Measurements from ENCODE around the gene SLC34A3.
A peak's percentile ranks its signal among the peaks of the same experiment; 100 is the strongest.

The SLC34A3 gene

DNA sequence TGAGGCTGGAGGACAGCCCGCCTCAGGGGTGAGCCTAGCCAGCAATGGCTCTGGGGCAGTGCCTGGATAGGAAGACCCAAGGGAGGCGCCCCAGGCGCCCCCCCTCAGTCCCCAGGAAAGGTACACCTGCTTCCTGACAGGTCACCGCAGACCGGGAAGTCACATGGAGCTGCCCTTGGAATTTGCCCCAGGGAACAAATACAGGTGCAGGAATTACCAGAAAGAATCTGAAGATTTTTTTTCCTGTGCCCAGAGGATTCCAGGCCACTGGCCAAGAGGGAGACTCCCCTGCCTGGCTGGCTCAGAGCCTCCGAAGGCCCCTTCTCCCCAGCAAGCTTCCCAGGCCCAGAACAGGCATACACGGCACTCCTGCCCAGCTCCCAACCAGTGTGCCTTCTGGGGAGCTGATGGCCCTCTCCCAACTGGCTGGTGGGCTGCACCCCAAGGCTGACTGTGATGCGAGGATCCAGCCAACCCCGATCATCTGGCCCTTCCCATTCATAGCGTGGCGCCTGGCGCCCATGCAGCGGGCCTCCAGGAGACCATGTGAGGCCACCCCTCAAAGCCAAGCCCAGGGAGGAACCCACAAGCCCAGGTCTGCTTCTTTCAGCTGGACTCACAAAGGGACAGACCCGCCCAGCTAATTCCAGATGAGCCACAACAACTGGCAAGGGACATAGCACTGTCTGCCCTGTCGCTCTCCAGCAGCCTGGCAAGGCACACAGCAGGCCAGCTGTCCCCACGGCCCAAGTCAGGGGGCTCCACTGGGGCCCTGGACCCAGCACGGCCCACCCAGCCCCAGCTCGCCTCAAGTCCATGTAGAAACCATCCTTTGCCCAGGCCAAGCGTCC, 32.4 kb upstream of the SLC34A3 start:
- DNase-seq, result no peak

DNA sequence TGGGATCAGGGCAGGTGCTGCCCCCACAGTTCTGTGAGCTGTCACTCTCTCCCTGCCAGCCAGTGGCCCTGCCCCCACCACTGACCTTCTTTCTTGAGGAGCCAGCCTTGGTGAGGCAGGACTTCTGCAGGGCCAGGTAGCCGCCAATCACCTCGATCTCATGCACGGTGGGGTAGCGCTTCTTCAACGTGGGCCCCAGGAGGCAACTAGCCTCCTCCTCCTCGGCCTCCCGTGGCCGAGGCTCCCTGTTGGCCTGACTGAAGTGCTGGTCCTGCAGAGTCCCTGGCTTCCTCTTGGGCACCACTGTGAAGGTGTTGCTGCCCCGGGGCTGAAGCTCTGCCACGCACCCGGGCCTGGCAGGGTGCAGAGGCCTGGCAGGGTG, 31.8 kb upstream of the SLC34A3 start:
- DNase-seq, result no peak

DNA sequence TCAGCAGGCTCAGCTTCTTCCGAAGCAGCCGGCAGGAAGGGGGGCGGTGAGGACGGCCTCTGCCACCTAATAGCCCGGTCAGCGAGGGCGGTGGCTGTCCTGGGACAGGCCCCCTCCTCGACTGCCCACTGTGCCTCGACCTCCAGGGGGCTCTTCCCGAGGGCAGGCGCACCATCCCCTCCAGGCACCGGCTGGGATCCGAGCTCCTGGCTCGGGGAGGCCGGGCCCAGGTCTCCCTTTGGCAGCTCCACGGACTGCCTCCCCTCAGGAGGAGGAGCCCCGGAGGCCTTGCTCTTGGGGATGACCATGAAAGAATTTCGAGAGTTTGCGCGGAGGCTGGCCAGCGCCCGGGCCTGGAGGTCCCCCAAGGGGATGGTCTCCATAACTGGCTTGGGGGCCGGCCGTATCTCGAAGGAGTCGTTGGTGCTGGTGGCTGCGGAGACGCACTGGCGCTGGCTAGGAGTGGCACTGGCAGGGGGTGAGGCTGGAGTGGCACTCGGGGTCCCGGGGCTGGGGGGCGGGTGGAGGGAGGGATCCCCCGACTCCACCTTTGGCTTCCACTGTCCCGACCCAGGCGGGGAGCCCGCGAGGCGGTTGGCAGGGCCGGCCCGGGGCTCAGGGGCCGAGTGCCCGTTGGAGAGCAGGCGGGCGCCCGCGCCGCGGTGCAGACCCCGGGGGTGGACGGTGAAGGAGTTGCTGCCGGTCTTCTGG, 31.1 kb upstream of the SLC34A3 start:
- DNase-seq, result no peak

DNA sequence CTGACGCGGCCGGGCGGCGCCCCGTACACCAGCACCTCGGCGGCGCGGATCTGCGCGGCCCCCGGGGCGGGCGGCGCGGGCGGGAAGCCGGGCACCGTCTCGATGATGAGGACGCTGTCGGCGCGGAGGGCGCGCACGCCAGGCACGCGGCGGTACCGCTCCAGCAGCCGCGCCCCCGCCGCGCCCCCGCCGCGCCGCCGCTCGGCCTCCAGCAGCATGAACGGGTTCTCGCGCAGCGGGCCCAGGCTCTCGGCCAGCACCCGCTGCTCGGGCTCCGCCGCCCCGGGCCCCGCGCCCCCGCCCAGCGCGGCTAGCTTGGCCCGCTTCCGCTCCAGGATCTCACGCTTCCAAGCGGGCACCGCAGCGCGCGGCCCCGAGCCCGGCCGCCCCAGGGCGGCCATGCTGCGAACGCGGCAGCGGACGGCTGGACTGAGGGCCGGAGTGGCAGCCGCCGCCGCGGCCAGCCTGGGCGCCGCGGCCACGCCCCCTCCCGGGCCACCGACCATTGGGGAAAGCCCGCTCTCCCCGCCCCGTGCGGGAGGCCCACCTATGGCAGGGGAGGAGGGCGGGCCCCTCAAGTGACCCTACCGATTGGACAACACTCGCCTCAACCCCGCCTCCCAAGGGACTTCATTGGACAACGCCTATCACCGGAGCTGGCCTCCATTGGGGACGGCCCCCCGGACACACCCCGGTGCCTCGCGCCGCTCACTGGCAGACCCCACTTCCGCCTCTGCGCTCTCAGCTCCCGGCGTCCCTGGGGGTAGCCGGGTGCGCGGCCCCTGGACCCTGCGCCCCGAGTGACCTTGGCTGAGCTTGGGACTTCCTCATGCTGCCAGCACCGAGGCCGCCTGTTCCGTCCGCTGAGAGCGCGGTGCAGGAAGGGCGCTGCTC, 30.1 kb upstream of the SLC34A3 start, which contains the start of gene TPRN:
TPRN (minus strand) TSS at position 431 of the 894 bp plus-strand sequence; CDS start at position 401, 30 bp downstream.
- DNase-seq, result peak; percentile 92

DNA sequence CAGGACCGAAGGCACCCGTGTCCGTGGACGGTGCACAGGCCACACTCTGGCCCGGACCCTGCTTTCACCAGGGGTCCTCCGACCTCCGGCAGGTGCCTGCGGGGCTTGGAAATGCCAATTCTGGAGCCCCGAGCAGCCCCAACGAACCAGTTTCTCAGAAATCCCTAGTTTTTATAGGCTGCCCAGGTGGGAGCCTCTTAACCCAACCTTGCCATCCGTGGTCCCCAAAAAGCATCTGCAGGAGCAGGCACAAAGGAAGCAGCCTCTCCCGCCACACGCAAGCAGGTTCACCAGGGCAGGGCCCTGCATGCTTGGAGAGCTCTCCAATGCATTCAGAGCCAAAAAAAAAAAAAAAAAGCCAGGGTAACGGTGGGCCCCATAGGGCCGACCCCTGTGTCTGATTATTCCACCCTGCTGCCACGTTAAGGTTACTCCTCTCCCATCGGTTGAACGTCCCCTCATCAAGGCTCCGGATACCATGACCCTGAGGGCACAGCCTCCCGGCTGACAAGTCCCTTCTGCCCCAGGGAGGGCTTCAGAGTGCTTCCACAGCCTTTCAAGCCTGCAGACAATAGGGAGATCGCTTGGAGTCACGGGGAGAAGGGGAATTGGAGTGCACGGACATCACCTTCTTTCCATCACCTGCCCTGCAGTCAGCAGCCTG, 29.4 kb upstream of the SLC34A3 start:
- DNase-seq, result no peak

DNA sequence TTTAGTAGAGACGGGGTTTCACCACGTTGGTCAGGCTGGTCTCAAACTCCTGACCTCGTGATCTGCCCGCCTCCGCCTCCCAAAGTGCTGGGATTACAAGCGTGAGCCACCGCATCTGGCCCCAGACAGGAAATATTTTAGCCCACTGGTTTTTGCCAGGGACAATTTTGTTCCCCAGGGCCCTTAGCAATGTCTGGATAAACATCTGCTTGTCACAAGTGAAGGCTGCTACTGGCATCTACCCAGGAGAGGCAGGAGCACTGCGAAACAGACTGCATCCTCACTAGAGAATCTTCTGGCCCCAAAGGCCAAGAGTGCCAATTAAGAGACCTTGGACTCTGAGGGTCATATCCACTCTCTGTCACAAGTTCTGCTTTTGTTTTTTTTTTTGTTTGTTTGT, 27.7 kb upstream of the SLC34A3 start:
- DNase-seq, result no peak

DNA sequence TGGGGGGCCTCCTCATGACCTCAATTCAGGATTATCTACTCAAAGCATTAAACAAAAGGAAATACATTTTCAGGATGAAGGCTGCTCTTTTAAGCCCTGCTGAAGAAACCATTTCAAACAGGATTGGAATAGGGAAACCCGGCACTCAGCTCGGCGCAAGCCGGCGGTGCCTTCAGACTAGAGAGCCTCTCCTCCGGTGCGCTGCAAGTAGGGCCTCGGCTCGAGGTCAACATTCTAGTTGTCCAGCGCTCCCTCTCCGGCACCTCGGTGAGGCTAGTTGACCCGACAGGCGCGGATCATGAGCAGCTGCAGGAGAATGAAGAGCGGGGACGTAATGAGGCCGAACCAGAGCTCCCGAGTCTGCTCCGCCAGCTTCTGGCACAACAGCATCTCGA, 26.0 kb upstream of the SLC34A3 start:
- no peak for DNase-seq

DNA sequence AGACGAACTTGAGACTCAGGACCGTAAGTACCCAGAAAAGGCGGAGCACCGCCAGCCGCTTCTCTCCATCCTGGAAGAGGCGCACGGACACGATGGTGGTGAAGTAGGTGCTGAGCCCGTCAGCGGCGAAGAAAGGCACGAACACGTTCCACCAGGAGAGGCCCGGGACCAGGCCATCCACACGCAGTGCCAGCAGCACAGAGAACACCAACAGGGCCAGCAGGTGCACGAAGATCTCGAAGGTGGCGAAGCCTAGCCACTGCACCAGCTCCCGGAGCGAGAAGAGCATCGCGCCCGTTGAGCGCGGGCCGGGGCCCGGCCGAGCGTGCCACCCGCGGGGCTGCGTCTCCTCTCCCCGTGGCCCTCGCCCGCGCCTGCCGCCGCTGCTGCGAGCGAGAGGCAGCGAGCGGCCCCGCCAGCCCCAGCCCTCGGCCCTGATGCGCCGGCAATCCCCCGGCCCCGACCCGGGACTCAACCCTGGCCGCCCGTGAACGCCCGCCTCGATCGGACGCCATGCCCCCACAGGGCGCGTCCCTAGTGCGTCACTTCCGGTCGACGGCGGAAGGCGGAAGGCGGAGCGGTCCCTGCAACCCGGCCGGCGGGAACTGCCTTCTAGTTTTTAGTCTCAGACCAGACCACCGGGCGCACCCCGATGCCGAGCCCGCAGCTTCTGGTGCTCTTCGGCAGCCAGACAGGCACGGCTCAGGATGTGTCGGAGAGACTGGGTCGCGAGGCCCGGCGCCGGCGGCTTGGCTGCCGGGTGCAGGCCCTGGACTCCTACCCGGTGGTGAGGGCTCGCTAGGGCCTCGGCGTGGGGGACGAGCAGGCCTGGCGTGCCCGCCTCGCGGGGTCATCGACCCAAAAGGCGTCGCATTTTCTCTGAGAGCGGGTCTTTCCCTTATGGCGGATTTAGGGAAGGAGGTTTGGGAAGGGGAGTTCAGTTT, 25.3 kb upstream of the SLC34A3 start, which contains the start of the genes NDOR1 and TMEM203:
NDOR1 (plus strand) TSS at position 575 of the 944 bp plus-strand sequence; CDS start at position 653, 78 bp downstream.
TMEM203 (minus strand) TSS at position 523 of the 944 bp plus-strand sequence; CDS start at position 289, 234 bp downstream.
- DNase-seq, result peak; percentile 54

DNA sequence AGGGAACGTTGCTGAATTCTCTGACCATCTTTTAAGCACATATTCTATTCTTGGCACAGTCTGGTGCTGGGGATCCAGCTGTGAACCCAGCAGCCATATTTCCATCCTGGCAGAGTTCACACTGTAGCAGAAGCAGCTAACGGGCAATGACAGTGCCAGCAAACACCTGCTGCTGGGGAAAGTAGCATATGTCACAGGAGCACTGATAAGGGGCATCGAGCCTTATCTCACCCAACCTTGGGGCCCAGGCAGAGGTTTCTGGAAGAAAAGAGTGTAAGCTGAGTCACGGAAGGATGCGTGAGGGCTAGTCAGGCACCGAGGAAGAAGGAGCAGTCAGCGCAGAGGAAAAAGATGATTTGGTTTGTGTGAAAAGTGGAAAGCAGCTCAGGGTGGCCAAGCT, 24.1 kb upstream of the SLC34A3 start:
- no peak for DNase-seq

DNA sequence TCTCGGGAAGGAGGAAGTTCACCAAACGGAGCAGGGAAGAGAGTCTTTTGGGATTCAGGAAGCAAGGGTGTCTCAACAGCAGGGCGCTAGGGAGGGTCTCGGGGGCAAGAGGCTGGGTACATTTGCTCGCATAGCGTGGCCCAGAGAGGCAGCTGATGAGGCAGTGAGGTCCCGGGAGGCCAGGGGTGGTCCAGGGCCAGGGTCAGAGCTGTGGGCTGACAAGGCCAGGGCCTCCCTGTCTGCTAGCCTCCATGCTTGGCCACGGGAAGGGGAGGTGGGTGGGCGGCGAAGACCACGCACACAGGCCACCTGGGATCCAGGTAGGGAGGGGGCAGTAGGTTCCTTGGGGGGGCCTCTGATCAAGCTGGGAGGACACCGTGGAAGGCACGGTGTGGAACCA, 19.2 kb upstream of the SLC34A3 start:
- DNase-seq, result no peak

DNA sequence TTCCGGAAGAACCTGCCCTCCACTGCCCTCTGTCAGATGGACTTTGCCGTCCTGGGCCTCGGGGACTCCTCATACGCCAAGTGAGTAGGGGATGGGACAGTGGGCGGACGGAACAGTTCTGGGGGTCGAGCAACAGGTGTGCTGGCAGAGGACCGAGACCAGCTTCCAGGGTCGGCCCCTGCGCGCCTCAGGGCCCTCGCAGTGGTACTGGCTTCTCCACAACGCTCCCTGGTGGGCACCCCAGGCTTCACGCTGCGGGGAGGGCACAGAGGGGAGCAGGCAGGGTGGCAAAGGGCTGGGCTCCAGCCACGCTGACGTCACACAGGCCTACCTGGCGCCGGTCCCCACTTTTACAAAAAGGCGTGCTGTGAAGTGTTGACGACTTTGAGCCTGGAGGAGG, 18.2 kb upstream of the SLC34A3 start:
- no peak for DNase-seq

DNA sequence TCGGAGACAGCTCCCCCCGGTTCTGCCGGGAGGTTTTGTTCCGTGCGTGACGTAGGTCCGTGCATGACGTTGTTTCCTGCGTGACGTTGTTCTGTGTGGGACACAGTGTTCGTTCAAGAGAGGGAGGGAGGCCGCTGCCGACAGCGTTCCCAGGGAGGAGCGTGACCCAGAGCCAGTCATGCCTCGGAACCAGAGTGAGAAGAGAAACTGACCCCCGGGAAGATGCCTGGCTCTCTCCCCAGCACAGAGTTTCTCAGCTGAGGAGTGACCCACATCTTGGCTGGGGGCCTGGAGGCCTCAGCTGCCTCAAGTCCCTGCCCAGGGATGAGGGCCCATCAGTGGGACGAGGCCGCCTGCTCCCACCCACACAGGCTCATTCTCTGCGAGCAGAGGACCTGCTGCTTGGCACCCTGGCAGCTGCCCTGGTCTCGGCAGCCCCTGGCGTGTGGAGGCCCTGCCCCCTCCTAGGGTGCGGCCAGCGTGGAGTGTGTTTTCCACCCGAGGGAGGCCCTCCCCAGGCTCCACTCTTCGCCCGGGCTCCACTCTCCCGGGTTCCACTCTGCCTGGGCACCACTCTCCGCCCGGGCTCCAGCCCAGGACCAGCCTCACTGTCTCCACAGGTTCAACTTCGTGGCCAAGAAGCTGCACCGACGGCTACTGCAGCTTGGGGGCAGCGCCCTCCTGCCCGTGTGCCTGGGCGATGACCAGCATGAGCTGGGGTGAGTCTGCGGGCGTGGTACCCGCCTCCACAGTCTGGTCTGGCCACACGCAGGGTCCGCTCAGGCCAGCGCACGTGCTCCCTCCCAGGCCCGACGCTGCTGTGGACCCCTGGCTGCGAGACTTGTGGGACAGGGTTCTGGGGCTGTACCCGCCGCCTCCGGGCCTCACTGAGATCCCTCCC, 17.3 kb upstream of the SLC34A3 start:
- no peak for DNase-seq

DNA sequence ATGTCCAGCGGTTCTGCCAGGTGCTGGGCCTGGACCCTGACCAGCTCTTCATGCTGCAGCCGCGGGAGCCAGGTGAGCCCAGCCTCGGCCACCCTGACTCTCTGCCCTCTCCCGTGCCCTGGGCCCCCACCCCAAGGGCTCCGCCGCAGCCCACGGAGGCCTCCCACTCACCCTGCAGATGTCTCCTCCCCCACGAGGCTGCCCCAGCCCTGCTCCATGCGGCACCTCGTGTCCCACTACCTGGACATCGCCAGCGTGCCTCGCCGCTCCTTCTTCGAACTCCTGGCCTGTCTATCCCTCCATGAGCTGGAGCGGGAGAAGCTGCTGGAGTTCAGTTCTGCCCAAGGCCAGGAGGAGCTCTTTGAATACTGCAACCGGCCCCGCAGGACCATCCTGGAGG, 16.1 kb upstream of the SLC34A3 start:
- DNase-seq, result no peak

DNA sequence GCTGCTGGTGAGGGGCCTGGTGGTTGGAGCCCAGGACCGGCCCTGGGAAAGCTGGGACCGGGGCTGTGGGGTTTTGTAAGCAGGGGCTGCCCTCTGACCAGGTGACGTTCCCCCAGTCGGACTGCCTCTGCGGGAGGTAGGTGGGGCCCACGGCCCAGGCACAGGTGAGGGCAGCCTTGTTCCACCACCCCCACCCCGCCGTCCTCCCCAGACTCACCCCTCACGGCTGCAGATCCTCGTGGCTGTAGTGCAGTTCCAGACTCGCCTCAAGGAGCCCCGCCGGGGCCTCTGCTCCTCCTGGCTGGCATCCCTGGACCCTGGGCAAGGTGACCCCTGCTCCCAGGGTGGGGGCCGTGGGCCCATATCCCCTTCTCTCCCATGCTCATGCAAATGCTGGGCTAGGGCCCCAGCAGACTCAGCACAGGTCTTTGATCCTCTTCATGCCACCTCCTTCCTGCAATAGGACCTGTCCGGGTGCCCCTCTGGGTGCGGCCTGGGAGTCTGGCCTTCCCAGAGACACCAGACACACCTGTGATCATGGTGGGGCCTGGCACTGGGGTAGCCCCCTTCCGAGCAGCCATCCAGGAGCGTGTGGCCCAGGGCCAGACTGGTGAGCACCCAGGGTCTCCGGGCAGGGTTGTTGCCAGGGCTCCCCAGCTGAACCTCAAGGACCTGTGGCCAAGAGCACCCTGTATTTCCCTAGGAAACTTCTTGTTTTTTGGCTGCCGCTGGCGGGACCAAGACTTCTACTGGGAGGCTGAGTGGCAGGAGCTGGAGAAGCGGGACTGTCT, 15.3 kb upstream of the SLC34A3 start:
- DNase-seq, result no peak

DNA sequence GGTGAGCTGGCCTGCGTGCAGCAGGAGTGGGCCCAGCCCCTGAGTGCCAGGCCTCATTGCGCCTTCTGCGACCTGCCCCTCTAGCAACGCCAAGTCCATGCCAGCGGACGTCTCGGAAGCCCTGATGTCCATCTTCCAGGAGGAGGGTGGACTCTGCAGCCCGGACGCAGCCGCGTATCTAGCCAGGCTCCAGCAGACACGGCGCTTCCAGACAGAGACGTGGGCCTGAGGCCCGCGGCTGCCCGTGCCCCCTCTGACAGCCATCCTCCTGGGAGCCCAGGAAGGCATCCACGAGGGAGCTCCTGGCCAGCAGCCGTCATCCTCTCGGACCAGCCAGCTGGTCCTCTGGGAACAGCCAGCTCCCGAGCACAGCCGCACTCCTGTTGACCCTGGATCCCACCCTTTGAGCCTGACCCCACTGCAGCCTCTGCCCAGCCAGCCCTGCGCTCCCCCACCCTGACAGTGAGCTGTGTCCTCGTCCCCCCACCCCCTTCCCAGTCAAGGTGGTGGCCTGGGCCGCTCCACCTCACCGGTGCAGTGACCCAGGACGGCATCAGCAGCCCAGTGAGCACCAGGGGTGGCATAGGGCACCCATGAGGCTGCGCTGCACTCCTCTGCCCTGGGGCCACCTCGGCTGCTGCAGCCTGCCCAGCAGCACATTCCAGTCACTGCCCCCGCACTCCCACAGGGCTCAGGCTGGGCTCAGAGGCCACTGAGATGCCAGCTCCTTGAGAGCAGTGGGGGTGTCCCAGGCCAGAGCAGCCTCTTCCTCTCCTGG, 14.3 kb upstream of the SLC34A3 start:
- no peak for DNase-seq

DNA sequence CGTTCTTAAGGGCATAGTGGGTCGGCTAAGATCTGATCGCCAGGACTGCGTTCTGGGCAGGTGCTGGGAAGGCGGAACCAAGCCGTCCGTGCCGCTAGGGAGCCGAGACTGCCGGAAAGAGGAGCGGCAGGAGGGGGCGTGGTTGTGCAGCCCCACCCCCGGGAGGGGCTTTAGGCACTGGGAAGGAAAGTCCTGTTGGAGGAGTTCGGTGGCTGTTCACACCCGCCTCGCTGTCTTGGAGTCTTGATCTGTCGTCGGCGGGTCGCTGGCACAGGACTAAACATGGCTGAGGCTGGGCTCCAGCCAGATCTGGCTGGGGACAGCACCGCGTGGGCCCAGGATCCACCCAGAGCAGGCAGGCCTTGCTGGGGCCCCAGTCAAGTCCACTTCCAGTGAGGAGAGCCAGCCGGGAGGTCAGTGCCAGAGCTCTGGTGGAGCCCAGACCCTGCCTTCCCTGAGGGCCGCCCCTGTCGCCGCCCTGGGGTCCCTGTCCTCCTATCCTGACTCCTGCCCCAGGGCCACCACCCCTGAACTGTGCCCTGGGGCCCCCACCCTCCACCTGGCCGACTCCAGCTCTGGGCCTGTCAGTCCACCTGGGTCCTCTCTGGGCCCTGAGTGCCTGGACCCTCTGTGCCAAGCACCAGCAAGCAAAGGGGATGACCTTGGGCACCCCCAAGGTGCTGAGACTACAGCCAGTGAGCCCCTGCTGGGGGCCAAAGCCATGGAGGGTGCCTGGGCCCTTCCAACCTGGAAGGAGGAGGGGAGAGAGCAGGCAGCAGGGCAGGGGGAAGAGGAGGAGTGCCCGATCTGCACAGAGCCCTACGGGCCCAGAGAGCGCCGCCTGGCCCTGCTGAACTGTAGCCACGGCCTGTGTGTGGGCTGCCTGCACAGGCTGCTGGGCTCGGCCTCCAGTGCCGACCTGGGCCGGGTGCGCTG, 13.2 kb upstream of the SLC34A3 start:
- DNase-seq, result peak; percentile 77

DNA sequence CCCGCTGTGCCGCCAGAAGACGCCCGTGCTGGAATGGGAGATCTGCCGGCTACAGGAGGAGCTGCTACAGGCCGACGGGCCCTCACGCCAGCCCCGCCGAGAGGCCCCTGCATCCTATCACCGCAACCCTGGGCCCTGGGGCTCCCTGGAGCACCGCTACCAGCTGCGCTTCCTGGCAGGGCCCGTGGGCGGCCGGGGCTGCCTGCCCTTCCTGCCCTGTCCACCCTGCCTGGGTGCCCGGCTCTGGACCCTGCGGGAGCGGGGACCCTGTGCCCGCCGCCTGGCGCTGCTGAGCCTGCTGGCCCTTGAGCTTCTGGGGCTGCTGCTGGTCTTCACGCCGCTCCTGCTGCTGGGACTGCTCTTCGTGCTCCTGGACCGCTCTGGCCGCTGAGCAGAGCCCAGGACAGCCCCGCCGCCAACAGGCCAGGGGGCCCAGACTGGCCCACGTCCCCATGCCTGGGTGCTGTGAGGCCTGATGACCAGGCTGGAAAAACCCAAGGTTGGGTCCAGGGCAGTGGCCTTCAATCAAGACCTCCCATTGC, 12.4 kb upstream of the SLC34A3 start:
- no peak for DNase-seq
